Neural progenitor cell (in vitro differentiated cells): ENCODE results near the gene SDCCAG8. TPM values are rescaled to one million over a fixed set of nuclear protein-coding genes. Genes with fewer than 3 reads are reported as not detected.

Experiments
- DNase-seq: peaks from one replicate; pipeline ENCODE4 v3.0.0-alpha.2; 2016; ENCODE audit warnings: low spot score
- H2AFZ ChIP-seq: fragments of 200-600 bp; sonication (generic); replicated peaks from 2 replicates; pipeline ENCODE4 v1.6.1; 2016; ENCODE audit warnings: antibody characterized with exemption
- H3F3A ChIP-seq: fragments of 200-600 bp; sonication (generic); 2 replicates; pipeline ENCODE4 v1.6.1; 2016; ENCODE audit warnings: antibody characterized with exemption, low read depth
- H3K27ac ChIP-seq: fragments of 200-600 bp; sonication (generic); 2 replicates; pipeline ENCODE4 v1.5.1; 2016; ENCODE audit warnings: mild to moderate bottlenecking
- H3K27me3 ChIP-seq: fragments of 200-600 bp; sonication (generic); 2 replicates; pipeline ENCODE4 v1.6.1; 2016; ENCODE audit warnings: mild to moderate bottlenecking, moderate library complexity
- H3K36me3 ChIP-seq: fragments of 200-600 bp; sonication (generic); 2 replicates; pipeline ENCODE4 v1.5.1; 2016
- H3K4me1 ChIP-seq: fragments of 200-600 bp; sonication (generic); 2 replicates; pipeline ENCODE4 v1.6.1; 2016; ENCODE audit warnings: mixed run types
- H3K4me2 ChIP-seq: fragments of 200-600 bp; sonication (generic); 2 replicates; pipeline ENCODE4 v1.6.1; 2016
- H3K4me3 ChIP-seq: fragments of 200-600 bp; sonication (generic); 2 replicates; pipeline ENCODE4 v1.5.1; 2016
- H3K79me2 ChIP-seq: fragments of 200-600 bp; sonication (generic); 2 replicates; pipeline ENCODE4 v1.6.1; 2016; ENCODE audit warnings: low read depth
- H3K9ac ChIP-seq: fragments of 200-600 bp; sonication (generic); 2 replicates; pipeline ENCODE4 v1.6.1; 2016
- H3K9me3 ChIP-seq: fragments of 200-600 bp; sonication (generic); 2 replicates; pipeline ENCODE4 v1.5.1; 2016; ENCODE audit warnings: low read depth
- H4K20me1 ChIP-seq: fragments of 200-600 bp; sonication (generic); 2 replicates; pipeline ENCODE4 v1.6.1; 2016; ENCODE audit warnings: low read depth
- H3K27ac Mint-ChIP-seq: 3 replicates; pipeline ENCODE4 v1.8.0; 2021; ENCODE audit warnings: mixed read lengths
- H3K27me3 Mint-ChIP-seq: 2 replicates; pipeline ENCODE4 v1.8.0; 2022; ENCODE audit warnings: low read depth, mild to moderate bottlenecking, inconsistent platforms, moderate library complexity, mixed read lengths; ENCODE audit not compliant: insufficient read depth
- H3K36me3 Mint-ChIP-seq: 3 replicates; pipeline ENCODE4 v1.8.0; 2021; ENCODE audit warnings: mixed read lengths
- H3K4me1 Mint-ChIP-seq: 3 replicates; pipeline ENCODE4 v1.8.0; 2021; ENCODE audit warnings: mixed read lengths
- H3K4me3 Mint-ChIP-seq: 3 replicates; pipeline ENCODE4 v1.8.0; 2021; ENCODE audit warnings: mild to moderate bottlenecking, moderate library complexity, mixed read lengths
- H3K9me3 Mint-ChIP-seq: 3 replicates; pipeline ENCODE4 v1.8.0; 2020; ENCODE audit warnings: mixed read lengths
- EZH2 ChIP-seq: fragments of 200-600 bp; sonication (generic); IDR thresholded peaks from 2 replicates; pipeline ENCODE4 v1.6.1; 2017; ENCODE audit warnings: antibody characterized with exemption, mild to moderate bottlenecking, moderate library complexity
- EZH2phosphoT487 ChIP-seq: fragments of 200-600 bp; sonication (generic); IDR thresholded peaks from 2 replicates; pipeline ENCODE4 v1.6.1; 2017; ENCODE audit warnings: antibody characterized with exemption
- total RNA-seq: library from RNA; depleted of rRNA; stranded (reverse); fragments of >200 nt; gene quantifications from 2 replicates; pipeline ENCODE4 v1.2.3, GENCODE V29; 2015; ENCODE audit warnings: low replicate concordance
- TF ChIP-seq, protein P1 (sequence below): fragments of 200-600 bp; sonication (generic); IDR thresholded peaks from 2 replicates; pipeline ENCODE4 v1.5.1; 2017; ENCODE audit warnings: antibody characterized with exemption, mild to moderate bottlenecking

SDCCAG8 gene
- total RNA-seq, 1 donor from 2014 or later = 30.3 TPM

DNA sequence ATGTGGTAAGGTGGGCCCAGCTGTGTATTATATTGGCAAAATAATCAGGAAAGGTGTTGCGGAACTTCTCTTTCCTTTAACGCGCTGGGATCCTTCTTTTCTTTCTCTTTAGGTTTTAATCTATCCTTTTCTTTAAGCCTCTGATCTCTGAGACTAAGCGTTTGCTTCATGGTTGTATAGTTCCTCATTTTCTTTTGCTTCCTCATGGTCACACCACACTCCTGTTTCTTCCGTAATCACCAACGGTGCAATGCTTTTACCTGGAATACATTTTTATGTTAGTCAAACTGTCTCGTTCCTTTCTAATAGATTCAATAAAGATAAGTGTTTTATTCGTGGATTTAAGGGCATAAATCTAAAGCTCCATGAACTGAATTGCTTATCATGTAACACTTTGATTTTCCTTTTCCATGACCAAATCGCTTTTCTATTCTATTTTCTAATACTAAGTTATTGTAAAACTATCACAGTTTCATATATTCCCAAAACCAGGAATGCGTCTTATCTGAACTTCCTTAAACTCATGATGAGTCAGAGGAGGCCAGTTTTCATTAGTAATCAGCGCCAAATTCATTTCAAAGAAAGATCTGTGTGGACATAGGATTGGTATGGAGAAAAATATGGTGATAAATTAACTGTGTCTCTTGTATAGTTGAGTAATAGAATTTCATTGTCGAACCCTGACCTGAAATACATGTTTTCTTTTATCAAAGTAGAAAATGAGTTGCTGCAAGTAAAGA is 12.2 kb downstream of the SDCCAG8 start:
- Histone ChIP-seq H3F3A (no peaks in the 10 kb centered on the region), H3K27me3 (no peaks in the 10 kb centered on the region), H3K4me3 (no peak overlapping the region), H4K20me1 (no peaks in the 10 kb centered on the region), H3K79me2 (no peaks in the 10 kb centered on the region), H2AFZ (no peak overlapping the region), H3K4me2 (no peak overlapping the region), H3K9ac (no peak overlapping the region), H3K36me3 (no peaks in the 10 kb centered on the region), H3K9me3 (no peaks in the 10 kb centered on the region), H3K27ac (no peak overlapping the region), H3K4me1 (peaks cover 4% of the 10 kb centered on the region)
- Mint-ChIP-seq H3K9me3 (no peaks in the 10 kb centered on the region), H3K36me3 (peaks cover 6% of the 10 kb centered on the region), H3K4me1 (peaks cover 10% of the 10 kb centered on the region), H3K4me3 (no peak overlapping the region), H3K27ac (no peak overlapping the region), H3K27me3 (no peaks in the 10 kb centered on the region)
- no peak for DNase-seq
- TF ChIP-seq, protein P1, sequence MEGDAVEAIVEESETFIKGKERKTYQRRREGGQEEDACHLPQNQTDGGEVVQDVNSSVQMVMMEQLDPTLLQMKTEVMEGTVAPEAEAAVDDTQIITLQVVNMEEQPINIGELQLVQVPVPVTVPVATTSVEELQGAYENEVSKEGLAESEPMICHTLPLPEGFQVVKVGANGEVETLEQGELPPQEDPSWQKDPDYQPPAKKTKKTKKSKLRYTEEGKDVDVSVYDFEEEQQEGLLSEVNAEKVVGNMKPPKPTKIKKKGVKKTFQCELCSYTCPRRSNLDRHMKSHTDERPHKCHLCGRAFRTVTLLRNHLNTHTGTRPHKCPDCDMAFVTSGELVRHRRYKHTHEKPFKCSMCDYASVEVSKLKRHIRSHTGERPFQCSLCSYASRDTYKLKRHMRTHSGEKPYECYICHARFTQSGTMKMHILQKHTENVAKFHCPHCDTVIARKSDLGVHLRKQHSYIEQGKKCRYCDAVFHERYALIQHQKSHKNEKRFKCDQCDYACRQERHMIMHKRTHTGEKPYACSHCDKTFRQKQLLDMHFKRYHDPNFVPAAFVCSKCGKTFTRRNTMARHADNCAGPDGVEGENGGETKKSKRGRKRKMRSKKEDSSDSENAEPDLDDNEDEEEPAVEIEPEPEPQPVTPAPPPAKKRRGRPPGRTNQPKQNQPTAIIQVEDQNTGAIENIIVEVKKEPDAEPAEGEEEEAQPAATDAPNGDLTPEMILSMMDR = no peak
- TF ChIP-seq EZH2phosphoT487 (no peak), EZH2 (no peak)

DNA sequence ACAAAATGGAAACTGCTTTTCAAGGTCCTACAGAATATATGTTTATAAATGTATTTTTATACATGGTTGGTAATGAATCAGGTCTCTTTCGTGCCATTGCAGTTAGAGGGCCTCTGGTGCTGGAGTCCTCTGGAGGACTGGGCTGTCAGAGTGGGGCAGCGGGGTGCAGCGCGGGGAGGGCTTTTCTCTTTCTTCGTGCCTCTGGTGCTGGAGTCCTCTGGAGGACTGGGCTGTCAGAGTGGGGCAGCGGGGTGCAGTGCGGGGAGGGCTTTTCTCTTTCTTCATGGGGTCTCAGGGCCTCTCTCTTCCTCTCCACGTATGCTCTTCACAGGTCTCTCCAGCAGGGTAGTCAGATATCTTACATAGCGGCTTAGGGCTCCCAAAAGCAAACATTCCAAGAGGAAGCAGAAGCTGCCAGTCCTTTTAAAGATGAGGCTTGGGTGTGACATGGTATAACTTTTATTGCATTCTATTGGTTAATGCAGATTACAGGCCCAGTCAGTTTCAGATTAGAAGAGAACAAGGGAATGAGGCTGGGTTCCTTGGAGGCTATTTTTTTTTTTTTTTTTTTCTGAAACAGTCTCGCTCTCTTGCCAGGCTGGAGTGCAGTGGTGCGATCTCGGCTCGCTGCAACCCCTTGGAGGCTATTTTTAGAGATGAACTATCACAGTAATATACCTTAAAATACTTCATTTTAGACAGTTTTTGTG is 13.1 kb downstream of the SDCCAG8 start:
- no peaks in the 10 kb centered on the region for H3K79me2 ChIP-seq
- H3K36me3 ChIP-seq = no peaks in the 10 kb centered on the region
- H3K4me1 Mint-ChIP-seq = peaks cover 7% of the 10 kb centered on the region
- H3K4me3 ChIP-seq = no peak overlapping the region
- no peaks in the 10 kb centered on the region for H3K9me3 Mint-ChIP-seq
- no peaks in the 10 kb centered on the region for H3K27me3 ChIP-seq
- H3K27ac Mint-ChIP-seq = no peak overlapping the region
- H3K4me3 Mint-ChIP-seq = no peak overlapping the region
- no peak overlapping the region for H3K27ac ChIP-seq
- peak; percentile 16 for DNase-seq
- no peak overlapping the region for H3K9ac ChIP-seq
- no peaks in the 10 kb centered on the region for H3F3A ChIP-seq
- H4K20me1 ChIP-seq = no peaks in the 10 kb centered on the region
- H3K36me3 Mint-ChIP-seq = peaks cover 5% of the 10 kb centered on the region
- peaks cover 4% of the 10 kb centered on the region for H3K4me1 ChIP-seq
- no peaks in the 10 kb centered on the region for H3K27me3 Mint-ChIP-seq
- H3K9me3 ChIP-seq = no peaks in the 10 kb centered on the region
- TF ChIP-seq, protein P1 = no peak
- TF ChIP-seq EZH2phosphoT487 = no peak
- no peak for TF ChIP-seq EZH2
- no peak overlapping the region for H3K4me2 ChIP-seq
- H2AFZ ChIP-seq = no peak overlapping the region

DNA sequence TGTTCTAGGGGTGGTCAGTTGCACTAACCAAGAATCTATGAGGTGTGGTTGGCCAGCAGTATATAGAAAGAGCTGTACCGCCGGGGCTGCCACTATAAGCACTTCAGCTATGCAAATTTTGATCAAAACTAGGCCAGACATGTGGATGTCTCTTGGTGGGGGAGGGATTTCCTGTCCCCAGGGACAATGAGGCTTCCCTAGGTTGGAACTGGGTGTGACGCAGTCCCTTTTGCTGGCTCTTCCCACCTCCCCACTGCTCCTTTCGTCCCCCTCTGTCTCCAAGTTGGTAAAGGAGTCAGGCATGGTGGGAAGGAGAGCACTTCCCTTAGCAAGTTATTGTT is 13.6 kb downstream of the SDCCAG8 start:
- H3K36me3 ChIP-seq = no peaks in the 10 kb centered on the region
- H3K9me3 ChIP-seq = no peaks in the 10 kb centered on the region
- no peak overlapping the region for H3K9ac ChIP-seq
- TF ChIP-seq, protein P1 = no peak
- TF ChIP-seq EZH2phosphoT487 (no peak), EZH2 (no peak)
- no peaks in the 10 kb centered on the region for H3K79me2 ChIP-seq
- Mint-ChIP-seq H3K27me3 (no peaks in the 10 kb centered on the region), H3K36me3 (peaks cover 6% of the 10 kb centered on the region), H3K4me1 (peaks cover 7% of the 10 kb centered on the region), H3K4me3 (no peak overlapping the region), H3K27ac (no peak overlapping the region), H3K9me3 (no peaks in the 10 kb centered on the region)
- peaks cover 4% of the 10 kb centered on the region for H3K4me1 ChIP-seq
- no peaks in the 10 kb centered on the region for H3K27me3 ChIP-seq
- no peak overlapping the region for H3K4me3 ChIP-seq
- H2AFZ ChIP-seq = no peak overlapping the region
- no peak overlapping the region for H3K4me2 ChIP-seq
- H3F3A ChIP-seq = no peaks in the 10 kb centered on the region
- H4K20me1 ChIP-seq = no peaks in the 10 kb centered on the region
- H3K27ac ChIP-seq = no peak overlapping the region
- DNase-seq = no peak
